Naive B cell (primary cell): ENCODE data around the gene ITIH3. TPM values are rescaled to one million over a fixed set of nuclear protein-coding genes. Genes with fewer than 3 reads are reported as not detected.

Experiments
- ATAC-seq, 2 donors: fragments of 150-1000 bp; cut with Tn5 transposase; 2 replicates each; pipeline ENCODE4 v1.10.0; 2021; ENCODE audit warnings: low read depth in 2 of 2, mild to moderate bottlenecking in 2 of 2, moderate library complexity in 2 of 2
- DNase-seq: peaks from one replicate; pipeline ENCODE4 v3.0.0; 2022
- H3K27ac Mint-ChIP-seq, 6 donors: one replicate each; pipeline ENCODE4 v1.8.0; 2020 to 2022; ENCODE audit warnings: mild to moderate bottlenecking in 6 of 6, mixed read lengths in 6 of 6, moderate library complexity in 5 of 6, inconsistent platforms in 2 of 6
- H3K27me3 Mint-ChIP-seq, 3 donors: one replicate each; pipeline ENCODE4 v1.8.0; 2021 to 2022; ENCODE audit warnings: mixed read lengths in 3 of 3, mild to moderate bottlenecking in 1 of 3
- H3K36me3 Mint-ChIP-seq, 2 donors: one replicate each; pipeline ENCODE4 v1.8.0; 2020 to 2022; ENCODE audit warnings: mixed read lengths in 2 of 2, inconsistent platforms in 1 of 2, mild to moderate bottlenecking in 1 of 2
- H3K4me1 Mint-ChIP-seq, 3 donors: one replicate each; pipeline ENCODE4 v1.8.0; 2020 to 2022; ENCODE audit warnings: mixed read lengths in 3 of 3, inconsistent platforms in 1 of 3, mild to moderate bottlenecking in 1 of 3, moderate library complexity in 1 of 3
- H3K4me3 Mint-ChIP-seq, 8 donors: one replicate each; pipeline ENCODE4 v1.8.0; 2020 to 2022; ENCODE audit warnings: mild to moderate bottlenecking in 8 of 8, mixed read lengths in 8 of 8, moderate library complexity in 8 of 8, inconsistent platforms in 2 of 8
- H3K9me3 Mint-ChIP-seq, 7 donors: one replicate each; pipeline ENCODE4 v1.8.0; 2020 to 2022; ENCODE audit warnings: mixed read lengths in 7 of 7, mild to moderate bottlenecking in 5 of 7, inconsistent platforms in 2 of 7, moderate library complexity in 1 of 7
- polyA plus RNA-seq, 6 donors: library from polyadenylated mRNA; unstranded; fragments of 300-500 nt; fragmentation: Illumina TruSeq; gene quantifications; one replicate each; pipeline ENCODE4 v1.2.3, GENCODE V29; 2021; ENCODE audit warnings: low read depth in 6 of 6

The ITIH3 gene
- polyA plus RNA-seq, 6 donors from 2014 or later, result not detected

DNA sequence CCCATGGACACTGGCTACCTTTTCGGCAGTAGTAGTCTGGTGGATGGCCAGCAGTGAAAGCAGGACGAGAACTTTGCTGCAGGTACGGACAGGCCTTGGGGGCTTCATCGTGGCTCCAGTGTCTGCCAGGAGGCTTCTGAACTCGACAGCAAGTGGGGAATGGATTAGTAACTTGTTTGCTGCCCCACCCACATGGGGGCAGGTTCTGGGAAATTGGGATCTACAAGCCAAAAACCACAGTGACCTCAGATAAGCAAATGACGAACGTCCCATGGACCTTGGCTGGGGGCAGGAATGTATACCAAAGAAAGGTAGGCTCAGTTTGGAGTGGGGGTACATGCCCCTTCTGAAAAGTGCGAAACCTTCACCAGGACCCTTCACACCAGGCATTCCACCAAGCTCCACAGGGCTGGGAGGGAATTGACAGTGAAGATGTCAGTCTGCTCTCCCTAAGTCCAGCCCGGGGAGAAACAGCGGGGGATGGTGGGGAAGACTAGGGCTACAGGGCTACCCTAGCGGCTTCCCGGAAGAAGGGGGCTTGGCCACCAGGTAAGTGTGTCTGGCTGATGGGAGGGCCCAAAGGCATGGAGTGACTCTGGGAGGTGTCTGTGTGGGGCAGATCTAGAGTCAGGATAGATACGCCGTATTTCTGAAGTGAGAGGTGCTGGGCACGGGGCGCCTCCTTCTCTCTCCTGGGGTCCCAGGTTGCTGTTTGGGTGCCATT lies 36.1 kb downstream of the ITIH3 start, which contains the start of gene ITIH4:
TSS of gene ITIH4 (minus strand) at position 138 of the 724 bp plus-strand sequence. CDS start at position 108, 30 bp downstream.
- DNase-seq (no peak), ATAC-seq (no peak)
- H3K36me3 Mint-ChIP-seq, result no peaks in the 10 kb centered on the region
- no peaks in the 10 kb centered on the region for H3K4me1 Mint-ChIP-seq
- peak within 1 kb of the TSS in 2 of 6 donors; percentile 57 to 63 for H3K27ac Mint-ChIP-seq
- H3K9me3 Mint-ChIP-seq, result no peaks in the 10 kb centered on the region
- H3K4me3 Mint-ChIP-seq, result peak within 1 kb of the TSS in 1 of 8 donors; percentile 29
- H3K27me3 Mint-ChIP-seq, result no peaks in the 10 kb centered on the region

DNA sequence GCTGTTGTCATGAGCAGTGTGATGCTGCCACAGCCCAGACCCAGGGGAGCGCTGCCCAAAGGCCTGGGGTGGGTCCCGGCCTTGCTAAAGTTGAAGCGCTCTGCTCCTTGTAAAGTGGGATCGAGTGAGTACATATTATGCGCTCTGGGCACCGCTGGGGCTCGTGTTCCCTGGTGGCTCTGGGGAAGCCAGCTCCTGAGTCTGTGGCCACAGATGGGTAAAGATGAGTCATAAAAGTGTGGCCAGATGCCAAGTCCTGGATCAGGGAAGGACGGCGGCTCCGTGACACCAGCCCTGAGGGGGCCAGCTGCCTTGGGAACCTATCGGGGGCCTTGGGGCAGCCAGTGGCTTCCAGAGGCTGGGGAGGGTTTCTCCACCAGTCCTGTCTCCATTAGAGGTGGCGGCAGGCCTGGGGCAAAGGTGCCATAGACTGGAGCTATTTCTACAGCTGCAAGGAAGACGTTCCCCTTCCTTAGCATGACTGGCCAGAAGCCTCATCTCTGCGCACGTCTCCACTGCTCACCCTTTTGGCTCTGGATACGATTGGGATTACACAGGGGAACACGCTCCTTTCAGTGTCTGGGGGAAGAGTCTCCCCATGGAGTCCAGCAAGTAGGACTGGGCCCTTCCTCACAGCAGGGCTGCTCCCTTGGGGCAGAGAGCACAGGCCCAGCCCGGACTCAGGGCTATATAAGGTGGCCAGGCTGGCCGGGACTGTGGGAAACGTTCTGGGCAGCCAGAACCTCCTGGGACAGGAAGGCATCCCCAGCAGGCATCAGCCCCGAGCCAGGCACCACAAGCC lies 37.1 kb downstream of the ITIH3 start:
- Mint-ChIP-seq H3K9me3 (no peaks in the 10 kb centered on the region), H3K4me3 (no peak overlapping the region), H3K27me3 (no peaks in the 10 kb centered on the region), H3K4me1 (no peaks in the 10 kb centered on the region), H3K27ac (no peak overlapping the region), H3K36me3 (no peaks in the 10 kb centered on the region)
- DNase-seq, result no peak
- ATAC-seq, result no peak

DNA sequence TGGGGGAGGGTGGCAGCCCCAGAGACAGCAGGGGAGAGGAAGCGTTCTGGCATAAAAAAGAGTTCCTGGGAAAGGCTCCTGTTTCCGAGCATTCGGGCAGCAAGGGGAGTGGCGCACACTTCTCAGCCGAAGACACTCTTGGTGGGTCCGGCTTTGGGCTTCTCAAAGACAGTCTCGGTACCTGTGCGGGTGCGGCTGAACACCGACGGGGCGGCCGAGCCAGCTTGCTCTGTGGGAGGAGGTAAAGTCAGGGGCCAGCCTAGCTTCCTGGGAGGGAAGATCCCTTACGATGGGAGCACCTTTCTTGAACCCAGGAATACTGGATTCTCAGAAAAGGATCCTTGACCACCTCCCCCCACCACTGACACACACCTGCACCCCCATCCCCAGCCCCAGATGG lies 38.6 kb downstream of the ITIH3 start:
- Mint-ChIP-seq H3K27me3 (no peaks in the 10 kb centered on the region), H3K9me3 (no peaks in the 10 kb centered on the region), H3K4me3 (no peak overlapping the region), H3K4me1 (no peaks in the 10 kb centered on the region), H3K27ac (no peak overlapping the region), H3K36me3 (peaks cover 0 to 4% of the 10 kb centered on the region in 2 donors)
- no peak for DNase-seq
- ATAC-seq, result no peak

DNA sequence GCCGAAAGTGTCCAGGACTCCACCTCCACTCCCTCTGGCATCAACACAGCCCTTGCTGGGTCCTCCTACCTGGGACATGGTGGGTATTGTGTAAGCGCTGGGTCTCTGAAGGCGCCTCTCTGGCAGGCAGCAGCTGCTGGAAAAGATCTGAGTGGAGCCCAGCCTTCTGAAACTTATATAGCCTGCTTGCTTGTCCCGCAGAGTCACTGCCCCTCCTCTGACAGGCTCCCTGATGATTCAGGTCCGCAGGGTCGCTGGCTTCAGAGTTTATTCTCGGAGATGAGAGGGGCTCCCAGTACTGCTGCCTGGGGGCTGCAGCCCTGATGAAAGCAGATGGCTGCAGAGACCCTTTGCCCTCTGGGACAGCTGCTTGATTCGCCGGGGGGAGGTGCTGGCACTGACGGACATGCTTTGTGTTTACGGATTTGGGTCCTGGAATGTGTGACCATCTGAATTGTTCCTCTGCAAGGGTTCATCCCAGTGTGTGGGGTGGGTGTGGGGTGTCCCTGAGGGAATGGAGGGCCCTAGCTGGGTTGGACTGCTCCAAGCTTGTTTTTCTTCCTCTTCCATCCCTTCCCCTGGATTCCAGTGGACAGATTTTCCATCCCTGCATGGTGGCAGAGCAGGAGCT lies 40.4 kb downstream of the ITIH3 start, which contains the start of gene MUSTN1:
TSS of gene MUSTN1 (minus strand) at position 149 of the 631 bp plus-strand sequence. CDS start at position 78, 71 bp downstream.
- H3K27ac Mint-ChIP-seq, result peak within 1 kb of the TSS in 1 of 6 donors; percentile 82

DNA sequence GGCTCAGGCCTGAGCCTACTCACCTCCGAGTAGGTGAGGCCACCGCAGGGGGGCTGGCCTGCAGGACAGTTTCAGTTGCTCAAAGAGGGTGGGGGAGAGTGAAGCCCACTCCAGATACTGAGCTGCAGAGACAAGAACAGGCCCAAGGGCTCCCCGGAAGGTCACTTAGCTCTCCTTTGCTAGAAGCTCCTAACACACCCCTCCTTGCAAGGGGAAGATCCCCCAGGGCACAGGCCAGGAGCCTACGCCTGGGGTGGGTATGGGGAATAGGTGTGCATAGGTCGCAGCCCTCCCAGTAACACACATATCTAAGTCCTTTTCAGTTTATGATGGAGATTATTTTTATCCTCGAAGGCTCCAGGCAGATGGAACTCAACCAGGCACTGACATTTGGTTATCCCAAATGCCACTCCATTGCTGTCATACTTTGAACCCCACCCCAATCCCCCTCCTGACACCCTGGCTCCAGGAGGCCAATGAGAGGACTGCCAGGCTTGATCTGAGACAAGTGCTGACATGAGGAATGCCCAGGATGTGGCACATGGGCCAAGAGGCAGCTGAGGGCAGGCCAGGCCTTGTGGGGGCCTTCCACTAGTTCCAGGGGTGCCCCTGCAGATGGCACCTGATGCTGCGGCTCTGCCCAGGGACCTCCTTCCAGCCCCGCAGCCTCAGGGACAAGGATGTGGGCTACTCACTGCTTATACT lies 41.3 kb downstream of the ITIH3 start:
- Mint-ChIP-seq H3K4me3 (no peak overlapping the region), H3K27me3 (no peaks in the 10 kb centered on the region), H3K27ac (no peak overlapping the region), H3K36me3 (peaks cover 4 to 8% of the 10 kb centered on the region in 2 donors), H3K4me1 (peaks cover 0 to 5% (median 0%) of the 10 kb centered on the region in 3 donors), H3K9me3 (no peaks in the 10 kb centered on the region)
- DNase-seq, result no peak
- ATAC-seq, result no peak

More for the DNA sequence above, 40.4 kb downstream of the ITIH3 start, which contains the start of gene MUSTN1:
- peaks cover 0 to 5% (median 0%) of the 10 kb centered on the region in 3 donors for H3K4me1 Mint-ChIP-seq
- H3K9me3 Mint-ChIP-seq, result no peaks in the 10 kb centered on the region
- DNase-seq (no peak), ATAC-seq (no peak)
- H3K27me3 Mint-ChIP-seq, result no peaks in the 10 kb centered on the region
- H3K36me3 Mint-ChIP-seq, result peaks cover 3 to 4% of the 10 kb centered on the region in 2 donors
- no peak within 1 kb of the TSS for H3K4me3 Mint-ChIP-seq

DNA sequence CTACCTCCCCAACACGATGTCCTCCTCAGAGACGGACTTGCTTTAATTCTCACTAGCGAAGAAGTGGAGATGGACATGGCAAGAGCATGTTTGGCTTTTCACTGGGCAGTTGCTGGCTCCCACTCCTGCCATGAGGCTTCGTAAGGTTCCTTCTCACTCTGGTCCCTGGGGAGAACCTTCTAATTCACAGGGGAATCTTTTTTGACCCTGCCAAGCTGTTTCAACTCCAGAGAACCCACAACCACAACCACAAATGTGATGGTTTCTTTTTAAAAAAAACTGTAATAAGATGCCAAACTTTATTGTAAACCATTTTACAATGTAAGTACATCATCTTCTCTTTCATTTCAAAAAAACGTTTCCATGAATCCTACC lies 41.9 kb downstream of the ITIH3 start:
- H3K27me3 Mint-ChIP-seq, result no peaks in the 10 kb centered on the region
- H3K9me3 Mint-ChIP-seq, result no peaks in the 10 kb centered on the region
- H3K4me1 Mint-ChIP-seq, result peaks cover 0 to 5% (median 0%) of the 10 kb centered on the region in 3 donors
- ATAC-seq (no peak), DNase-seq (no peak)
- peaks cover 4 to 12% of the 10 kb centered on the region in 2 donors for H3K36me3 Mint-ChIP-seq
- peak overlapping the region in 2 of 6 donors; percentile 53 to 81 for H3K27ac Mint-ChIP-seq
- H3K4me3 Mint-ChIP-seq, result no peak overlapping the region

DNA sequence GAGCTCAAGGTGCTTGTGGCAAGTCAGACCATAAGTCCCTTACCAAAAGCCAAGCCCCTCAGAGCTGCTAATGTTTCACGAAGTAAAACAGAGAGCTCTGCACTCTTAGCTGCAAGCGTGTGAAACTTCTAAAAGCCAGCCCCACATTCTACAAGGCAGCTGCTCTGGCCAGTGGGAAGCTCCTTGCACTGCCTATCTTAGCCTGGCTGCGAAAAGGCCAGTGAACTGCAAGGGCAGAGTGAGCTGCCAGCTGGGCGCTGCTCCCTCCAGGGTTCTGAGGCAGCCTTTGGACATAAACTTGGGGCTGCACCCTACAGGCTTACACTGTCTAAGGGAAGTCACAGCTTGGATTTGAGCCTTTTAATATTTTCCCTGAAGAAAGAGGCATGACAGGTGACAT lies 42.4 kb downstream of the ITIH3 start:
- no peaks in the 10 kb centered on the region for H3K9me3 Mint-ChIP-seq
- DNase-seq (no peak), ATAC-seq (no peak)
- H3K27me3 Mint-ChIP-seq, result no peaks in the 10 kb centered on the region
- peaks cover 0 to 5% (median 0%) of the 10 kb centered on the region in 3 donors for H3K4me1 Mint-ChIP-seq
- peak overlapping the region in 2 of 6 donors; percentile 53 to 81 for H3K27ac Mint-ChIP-seq
- H3K4me3 Mint-ChIP-seq, result no peak overlapping the region
- peaks cover 4 to 17% of the 10 kb centered on the region in 2 donors for H3K36me3 Mint-ChIP-seq

DNA sequence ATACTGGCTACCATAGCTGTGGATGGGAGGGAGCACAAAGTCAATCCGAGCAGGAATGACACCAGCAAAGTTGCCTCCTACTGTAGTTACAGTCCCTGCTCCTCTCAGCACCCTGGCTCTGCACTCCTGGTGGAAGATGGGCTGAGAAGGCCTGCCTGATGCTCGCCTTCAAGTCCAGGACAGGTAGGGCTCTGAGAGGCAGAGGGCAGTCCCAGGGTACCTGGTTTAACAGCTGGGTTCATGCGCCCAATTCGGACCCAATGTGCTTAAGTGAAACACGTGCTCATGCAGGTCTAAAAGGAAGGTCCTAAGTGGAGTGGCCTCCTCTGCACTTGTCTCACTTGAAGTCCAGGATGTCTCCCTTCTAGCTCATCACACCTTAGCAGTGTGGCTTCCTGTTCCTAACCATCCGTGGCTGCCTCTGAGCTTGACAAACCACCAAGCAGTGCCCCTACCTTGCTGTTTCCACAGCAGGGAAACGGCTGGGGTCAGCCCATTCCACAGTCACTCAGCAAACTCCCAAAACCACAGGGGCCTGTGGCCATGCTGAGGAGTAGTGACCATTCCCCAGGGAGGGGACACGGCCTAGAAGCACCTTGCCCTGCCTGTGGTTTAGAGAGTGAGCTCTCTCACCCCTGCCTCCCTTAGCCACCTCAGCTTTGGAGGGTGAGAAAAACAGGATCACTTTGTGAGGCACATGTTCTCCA lies 44.1 kb downstream of the ITIH3 start:
- Mint-ChIP-seq H3K36me3 (peaks cover 4 to 26% of the 10 kb centered on the region in 2 donors), H3K4me3 (no peak overlapping the region), H3K27ac (peak overlapping the region in 1 of 6 donors; percentile 26), H3K4me1 (peaks cover 0 to 5% (median 0%) of the 10 kb centered on the region in 3 donors), H3K27me3 (no peaks in the 10 kb centered on the region), H3K9me3 (no peaks in the 10 kb centered on the region)
- DNase-seq (no peak), ATAC-seq (no peak)

DNA sequence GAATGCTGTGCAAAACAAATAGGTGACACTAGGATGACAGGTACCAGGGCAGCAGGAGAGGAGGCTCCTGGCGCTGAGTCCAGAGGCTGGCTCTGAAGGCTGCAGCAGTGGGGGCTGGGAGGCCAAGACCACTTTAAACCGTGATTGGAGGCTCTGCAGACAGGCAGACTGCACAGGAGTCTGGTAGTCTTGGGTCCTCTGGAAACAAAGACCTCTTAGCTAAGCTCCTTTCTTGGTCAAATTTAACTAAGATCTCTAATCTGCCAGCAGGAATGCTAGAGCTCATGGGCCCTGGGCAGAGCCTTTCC lies 44.6 kb downstream of the ITIH3 start:
- H3K27ac Mint-ChIP-seq, result no peak overlapping the region
- ATAC-seq (no peak), DNase-seq (no peak)
- H3K4me1 Mint-ChIP-seq, result peaks cover 0 to 5% (median 0%) of the 10 kb centered on the region in 3 donors
- no peak overlapping the region for H3K4me3 Mint-ChIP-seq
- H3K9me3 Mint-ChIP-seq, result no peaks in the 10 kb centered on the region
- peaks cover 4 to 26% of the 10 kb centered on the region in 2 donors for H3K36me3 Mint-ChIP-seq
- no peaks in the 10 kb centered on the region for H3K27me3 Mint-ChIP-seq

DNA sequence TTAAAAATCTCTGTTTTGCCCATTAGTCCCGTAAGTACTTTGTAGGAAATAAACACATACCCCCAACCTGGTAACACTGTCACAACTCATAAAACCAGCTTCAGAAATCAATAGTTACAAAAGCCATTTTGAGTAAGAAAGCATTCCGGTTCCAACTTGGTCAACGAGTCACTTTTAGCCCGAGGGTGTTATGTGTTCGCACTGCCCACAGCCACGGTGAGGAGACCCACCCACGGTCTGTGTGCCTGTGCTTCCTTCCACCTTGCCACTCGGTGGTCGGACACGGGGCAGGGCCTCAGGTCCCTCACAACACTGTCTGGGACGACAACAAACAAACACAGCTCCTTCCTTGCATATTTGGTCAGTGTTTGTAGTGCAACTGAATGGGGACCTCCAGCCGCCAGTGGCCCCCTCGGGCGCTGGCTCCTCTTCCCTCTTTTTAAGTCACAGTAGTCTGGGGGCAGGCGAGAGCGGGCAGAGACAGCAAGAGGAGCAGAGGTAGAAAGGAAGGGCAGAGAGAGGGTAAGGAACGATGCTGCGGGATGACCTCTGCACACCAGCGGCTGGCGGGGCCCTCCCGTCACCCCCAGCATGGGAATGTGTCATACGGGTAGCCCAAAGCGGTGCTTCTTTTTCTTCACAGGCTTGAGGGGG lies 45.4 kb downstream of the ITIH3 start:
- H3K27me3 Mint-ChIP-seq, result no peaks in the 10 kb centered on the region
- DNase-seq (no peak), ATAC-seq (no peak)
- H3K4me1 Mint-ChIP-seq, result peaks cover 0 to 5% (median 0%) of the 10 kb centered on the region in 3 donors
- H3K36me3 Mint-ChIP-seq, result peaks cover 4 to 26% of the 10 kb centered on the region in 2 donors
- peak overlapping the region in 2 of 6 donors; percentile 10 to 86 for H3K27ac Mint-ChIP-seq
- peak overlapping the region in 1 of 8 donors; percentile 69 for H3K4me3 Mint-ChIP-seq
- peaks cover 0 to 2% (median 0%) of the 10 kb centered on the region in 7 donors for H3K9me3 Mint-ChIP-seq

DNA sequence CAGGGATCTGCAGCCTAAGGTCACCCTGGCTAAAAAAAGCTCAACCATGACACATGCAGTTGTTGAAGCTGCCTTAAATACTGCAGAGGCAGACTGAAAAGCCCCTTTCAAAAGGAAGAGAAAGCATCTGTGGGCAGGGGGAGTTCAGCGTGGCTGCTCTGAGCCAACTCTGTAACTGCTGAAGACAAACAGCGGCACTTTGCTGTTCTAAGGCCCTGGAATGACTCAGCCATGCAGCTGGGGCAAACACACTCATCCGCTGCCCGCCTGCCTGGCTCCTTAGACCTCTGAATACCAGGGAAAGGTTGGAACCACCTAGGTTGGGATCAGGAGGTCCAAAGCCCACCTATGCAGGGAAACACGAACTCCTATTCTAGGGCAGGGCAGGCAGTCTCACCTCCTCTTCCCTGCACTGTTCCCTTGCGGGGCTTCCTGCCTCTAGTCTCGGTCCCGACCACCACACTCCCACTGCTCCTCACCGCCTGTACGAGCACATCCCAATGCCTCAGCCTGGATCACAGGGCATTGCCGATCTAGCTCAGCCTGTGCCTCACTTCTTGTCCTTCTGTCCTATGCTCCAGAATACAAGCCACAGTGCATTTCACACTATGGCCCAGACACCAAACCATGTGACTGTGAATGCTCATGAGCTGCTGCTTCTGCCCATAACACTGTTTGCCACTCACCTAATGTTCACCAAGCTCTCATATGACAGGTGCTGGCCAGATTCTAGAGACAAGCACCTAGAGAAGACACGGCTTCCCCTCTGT lies 46.8 kb downstream of the ITIH3 start:
- DNase-seq (no peak), ATAC-seq (no peak)
- peaks cover 0 to 2% (median 0%) of the 10 kb centered on the region in 7 donors for H3K9me3 Mint-ChIP-seq
- H3K4me1 Mint-ChIP-seq, result peaks cover 0 to 7% (median under 1%) of the 10 kb centered on the region in 3 donors
- no peak overlapping the region for H3K4me3 Mint-ChIP-seq
- H3K27ac Mint-ChIP-seq, result peak overlapping the region in 2 of 6 donors; percentile 47 to 66
- H3K36me3 Mint-ChIP-seq, result peaks cover 4 to 26% of the 10 kb centered on the region in 2 donors
- H3K27me3 Mint-ChIP-seq, result no peaks in the 10 kb centered on the region
